ENCODE results near the gene CNOT6L.
"Not testable (repeated sequence)": the region's sequence is repeated elsewhere in the genome, so short reads cannot be mapped to it uniquely, and the experiment has no call there.

The CNOT6L gene

GRCh38 chr4:77777135-77777807 lies 41.9 kb downstream of the CNOT6L start:
- no peak for DNase-seq

GRCh38 chr4:77776182-77777134 lies 42.7 kb downstream of the CNOT6L start:
- DNase-seq, result no peak

- DNase-seq, result no peak
Observed at GRCh38 chr4:77773101-77773500, 46.1 kb downstream of the CNOT6L start.

- DNase-seq, result no peak
Observed at GRCh38 chr4:77771566-77771965, 47.6 kb downstream of the CNOT6L start.

GRCh38 chr4:77765720-77766119 lies 53.4 kb downstream of the CNOT6L start:
- DNase-seq, result no peak

- DNase-seq, result no peak
Observed at GRCh38 chr4:77762531-77762930, 56.6 kb downstream of the CNOT6L start.

- no peak for DNase-seq
Observed at GRCh38 chr4:77761595-77761994, 57.6 kb downstream of the CNOT6L start.

- DNase-seq, result no peak
Observed at GRCh38 chr4:77758804-77759203, 60.4 kb downstream of the CNOT6L start.

- DNase-seq, result no peak
Observed at GRCh38 chr4:77751764-77752163, 67.4 kb downstream of the CNOT6L start.

- no peak for DNase-seq
Observed at GRCh38 chr4:77745792-77746191, 73.4 kb downstream of the CNOT6L start.

- DNase-seq, result no peak
Observed at GRCh38 chr4:77742054-77742453, 77.1 kb downstream of the CNOT6L start.

- no peak for DNase-seq
Observed at GRCh38 chr4:77740480-77740879, 78.7 kb downstream of the CNOT6L start.

GRCh38 chr4:77734928-77735327 lies 84.2 kb downstream of the CNOT6L start:
- DNase-seq, result no peak

GRCh38 chr4:77731656-77732055 lies 87.5 kb downstream of the CNOT6L start:
- no peak for DNase-seq

- no peak for DNase-seq
Observed at GRCh38 chr4:77728420-77728819, 90.7 kb downstream of the CNOT6L start.

GRCh38 chr4:77721073-77721472 lies 98.1 kb downstream of the CNOT6L start:
- no peak for DNase-seq

GRCh38 chr4:77718500-77718899 lies 100.7 kb downstream of the CNOT6L start:
- DNase-seq, result not testable (repeated sequence)

- DNase-seq, result no peak
Observed at GRCh38 chr4:77715414-77716290, 103.5 kb downstream of the CNOT6L start.

- no peak for DNase-seq
Observed at GRCh38 chr4:77714514-77714913, 104.7 kb downstream of the CNOT6L start.

GRCh38 chr4:77713884-77714283 lies 105.3 kb downstream of the CNOT6L start:
- DNase-seq, result no peak

- DNase-seq, result no peak
Observed at GRCh38 chr4:77712675-77713074, 106.5 kb downstream of the CNOT6L start.

- no peak for DNase-seq
Observed at GRCh38 chr4:77711469-77711868, 107.7 kb downstream of the CNOT6L start.

- DNase-seq, result no peak
Observed at GRCh38 chr4:77710684-77711083, 108.5 kb downstream of the CNOT6L start.
